CD4-positive, alpha-beta T cell (primary cell): ENCODE data around the gene CNTFR. TPM values are rescaled to one million over a fixed set of nuclear protein-coding genes. Genes with fewer than 3 reads are reported as not detected.

Experiments
- ATAC-seq: fragments of 200-7000 bp; cut with Tn5 transposase; one replicate; pipeline ENCODE4 v1.10.0; 2022; ENCODE audit warnings: mild to moderate bottlenecking; ENCODE audit not compliant: poor library complexity
- CTCF ChIA-PET: fragments of 350-600 bp; sonication (Branson Sonifier 250); formaldehyde crosslinking; loops from one replicate; lab custom pipeline; 2021; ENCODE audit warnings: antibody characterized with exemption, inconsistent platforms; lab: Charles Lee
- POLR2A ChIA-PET: fragments of 350-600 bp; sonication (Branson Sonifier 250); formaldehyde crosslinking; loops from one replicate; lab custom pipeline; 2021; ENCODE audit warnings: antibody characterized with exemption, inconsistent platforms; lab: Charles Lee
- DNase-seq, 14 experiments: peaks; one replicate each; pipeline ENCODE4 v3.0.0-alpha.2; 2013 to 2020; ENCODE audit warnings: mixed read lengths in 2 of 14
- H3K27ac ChIP-seq, 2 donors: one replicate each; pipeline versions ENCODE4 v1.5.1 to v1.7.0; 2013; ENCODE audit warnings: low read length in 2 of 2, low read depth in 1 of 2, mild to moderate bottlenecking in 1 of 2
- H3K27me3 ChIP-seq, 2 experiments: 1 replicate in 1 of 2; 2 replicates in 1 of 2; pipeline versions ENCODE4 v1.6.1 to v1.7.0; 2013; ENCODE audit warnings: low read length in 2 of 2, control low read depth in 1 of 2, mild to moderate bottlenecking in 1 of 2, moderate library complexity in 1 of 2; ENCODE audit not compliant: insufficient read depth in 2 of 2, control insufficient read depth in 1 of 2
- H3K36me3 ChIP-seq: one replicate; pipeline ENCODE4 v1.6.1; 2013; ENCODE audit warnings: low read length, control low read depth; ENCODE audit not compliant: insufficient read depth
- H3K4me1 ChIP-seq: one replicate; pipeline ENCODE4 v1.6.1; 2013; ENCODE audit warnings: low read length, control low read depth; ENCODE audit not compliant: insufficient read depth
- H3K4me3 ChIP-seq: one replicate; pipeline ENCODE4 v1.5.1; 2013; ENCODE audit warnings: mild to moderate bottlenecking, low read length, moderate library complexity
- H3K9me3 ChIP-seq, 2 experiments: 1 replicate in 1 of 2; 2 replicates in 1 of 2; pipeline versions ENCODE4 v1.6.1 to v1.7.0; 2013; ENCODE audit warnings: low read length in 2 of 2, mild to moderate bottlenecking in 2 of 2, control low read depth in 1 of 2, moderate library complexity in 1 of 2; ENCODE audit not compliant: control insufficient read depth in 1 of 2, insufficient read depth in 1 of 2
- H3K27ac Mint-ChIP-seq: one replicate; pipeline ENCODE4 v1.8.0; 2020; ENCODE audit warnings: mixed read lengths
- H3K27me3 Mint-ChIP-seq: one replicate; pipeline ENCODE4 v1.8.0; 2021; ENCODE audit warnings: mixed read lengths
- H3K36me3 Mint-ChIP-seq: one replicate; pipeline ENCODE4 v1.8.0; 2021; ENCODE audit warnings: low read depth, mixed read lengths
- H3K4me1 Mint-ChIP-seq: one replicate; pipeline ENCODE4 v1.8.0; 2021; ENCODE audit warnings: low read depth, mixed read lengths
- H3K4me3 Mint-ChIP-seq: one replicate; pipeline ENCODE4 v1.8.0; 2020; ENCODE audit warnings: mild to moderate bottlenecking, mixed read lengths
- H3K9me3 Mint-ChIP-seq: one replicate; pipeline ENCODE4 v1.8.0; 2020; ENCODE audit warnings: mixed read lengths
- intact Hi-C, 2 experiments: fragments of 100-400 bp; cut with DNase I in 1 of 2; cut with micrococcal nuclease in 1 of 2; formaldehyde crosslinking; loops; one replicate each; pipeline versions ENCODE4 v1.15.1 to v1.9.0; 2023 to 2025; cut with DNase I, micrococcal nuclease
- total RNA-seq, 174 experiments: library from RNA in 2 of 174; stranded (reverse) in 2 of 174; gene quantifications; one replicate each; pipeline ENCODE4 v1.2.3 and lab custom pipeline; 2021 to 2026
- TF ChIP-seq, protein P1 (sequence below): fragments of 200-600 bp; IDR thresholded peaks from one replicate; pipeline ENCODE4 v1.8.0; 2022; ENCODE audit warnings: antibody characterized with exemption, mild to moderate bottlenecking

CNTFR gene
- total RNA-seq, 2 experiments from 2014 or later: not detected

DNA sequence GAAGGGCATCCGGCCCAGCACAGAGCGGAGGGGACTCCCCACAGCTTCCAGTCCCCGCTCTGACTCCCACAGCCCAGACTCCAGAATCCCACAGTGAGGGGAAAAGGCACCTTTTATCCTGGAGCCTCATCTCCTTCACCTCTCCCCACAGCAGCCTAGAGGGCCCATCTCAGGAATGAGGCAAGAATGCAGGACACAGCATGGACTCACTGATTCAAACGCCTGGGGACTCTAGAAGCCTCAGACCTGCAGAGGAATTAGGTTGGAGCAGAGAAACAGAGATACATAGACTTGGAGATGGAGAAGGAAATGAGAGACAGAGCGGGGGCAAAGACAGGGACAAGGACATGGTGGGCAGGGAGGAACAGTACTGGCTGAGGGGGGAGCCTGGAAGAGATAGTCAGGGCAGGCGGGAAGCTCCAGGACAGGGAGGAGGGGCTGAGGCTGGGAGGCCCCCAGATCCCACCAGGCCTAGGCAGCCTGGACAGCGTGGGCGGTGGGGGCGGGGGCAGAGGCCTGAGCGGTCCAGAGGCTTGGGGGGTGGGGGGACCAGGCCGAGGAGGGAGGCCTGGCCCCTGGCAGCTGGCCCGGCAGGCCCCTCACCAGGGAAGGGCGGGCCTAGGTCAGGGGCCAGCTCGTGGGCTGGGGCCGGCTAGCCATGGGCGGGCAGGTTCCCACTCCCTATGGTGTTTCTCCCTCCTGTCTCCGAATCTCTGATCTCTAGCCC is 15.8 kb downstream of the CNTFR start:
- CTCF ChIA-PET: interaction anchor here (0.6 kb wide), 1 partner anchor 12 kb away, joined by 3 read pairs; no protein-coding TSS in a partner anchor
- no peak for ATAC-seq
- H3K36me3 Mint-ChIP-seq: no peaks in the 10 kb centered on the region
- H3K27ac Mint-ChIP-seq: no peak overlapping the region
- H3K4me1 Mint-ChIP-seq: peaks cover 6% of the 10 kb centered on the region
- no peaks in the 10 kb centered on the region for H3K36me3 ChIP-seq
- no peak for DNase-seq
- H3K27me3 Mint-ChIP-seq: peaks cover 75% of the 10 kb centered on the region
- no peak overlapping the region for H3K4me3 ChIP-seq
- no peak overlapping the region for H3K27ac ChIP-seq
- H3K4me1 ChIP-seq: peaks cover 9% of the 10 kb centered on the region
- H3K9me3 ChIP-seq: peaks cover 0 to 15% of the 10 kb centered on the region in 2 experiments
- no peaks in the 10 kb centered on the region for H3K9me3 Mint-ChIP-seq
- intact Hi-C loops: no loop called here
- H3K27me3 ChIP-seq: peaks cover 27 to 31% of the 10 kb centered on the region in 2 experiments
- H3K4me3 Mint-ChIP-seq: no peak overlapping the region
- TF ChIP-seq, protein P1, sequence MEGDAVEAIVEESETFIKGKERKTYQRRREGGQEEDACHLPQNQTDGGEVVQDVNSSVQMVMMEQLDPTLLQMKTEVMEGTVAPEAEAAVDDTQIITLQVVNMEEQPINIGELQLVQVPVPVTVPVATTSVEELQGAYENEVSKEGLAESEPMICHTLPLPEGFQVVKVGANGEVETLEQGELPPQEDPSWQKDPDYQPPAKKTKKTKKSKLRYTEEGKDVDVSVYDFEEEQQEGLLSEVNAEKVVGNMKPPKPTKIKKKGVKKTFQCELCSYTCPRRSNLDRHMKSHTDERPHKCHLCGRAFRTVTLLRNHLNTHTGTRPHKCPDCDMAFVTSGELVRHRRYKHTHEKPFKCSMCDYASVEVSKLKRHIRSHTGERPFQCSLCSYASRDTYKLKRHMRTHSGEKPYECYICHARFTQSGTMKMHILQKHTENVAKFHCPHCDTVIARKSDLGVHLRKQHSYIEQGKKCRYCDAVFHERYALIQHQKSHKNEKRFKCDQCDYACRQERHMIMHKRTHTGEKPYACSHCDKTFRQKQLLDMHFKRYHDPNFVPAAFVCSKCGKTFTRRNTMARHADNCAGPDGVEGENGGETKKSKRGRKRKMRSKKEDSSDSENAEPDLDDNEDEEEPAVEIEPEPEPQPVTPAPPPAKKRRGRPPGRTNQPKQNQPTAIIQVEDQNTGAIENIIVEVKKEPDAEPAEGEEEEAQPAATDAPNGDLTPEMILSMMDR: no peak
- POLR2A ChIA-PET: no interaction called here

DNA sequence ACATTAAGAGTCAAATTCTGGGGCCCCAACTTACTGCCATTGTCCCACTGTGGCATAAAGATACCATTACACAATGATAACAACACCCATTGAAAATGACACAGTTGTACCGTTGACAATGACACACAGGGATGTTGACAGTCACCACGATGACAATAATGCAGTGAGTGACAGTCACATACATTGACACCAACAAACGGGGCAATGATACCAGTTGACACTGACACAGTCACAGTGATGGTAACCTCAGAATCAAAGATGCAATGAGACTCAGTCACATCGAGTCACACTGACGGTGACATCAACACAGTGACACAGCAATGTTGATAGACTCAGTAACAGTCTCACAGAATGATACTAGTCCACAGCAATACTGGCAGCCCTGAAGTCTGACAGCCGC is 16.9 kb downstream of the CNTFR start:
- H3K4me1 ChIP-seq: peaks cover 2% of the 10 kb centered on the region
- no peak overlapping the region for H3K27ac Mint-ChIP-seq
- no peaks in the 10 kb centered on the region for H3K36me3 ChIP-seq
- no peak overlapping the region for H3K27ac ChIP-seq
- no peak overlapping the region for H3K4me3 Mint-ChIP-seq
- ATAC-seq: no peak
- ChIA-PET POLR2A (no interaction called here), CTCF (no interaction called here)
- H3K4me1 Mint-ChIP-seq: peaks cover 5% of the 10 kb centered on the region
- no peaks in the 10 kb centered on the region for H3K9me3 Mint-ChIP-seq
- H3K27me3 Mint-ChIP-seq: peaks cover 76% of the 10 kb centered on the region
- no peak overlapping the region for H3K4me3 ChIP-seq
- intact Hi-C loops: no loop called here
- peaks cover 20 to 23% of the 10 kb centered on the region in 2 experiments for H3K27me3 ChIP-seq
- no peaks in the 10 kb centered on the region for H3K36me3 Mint-ChIP-seq
- H3K9me3 ChIP-seq: peaks cover 0 to 10% of the 10 kb centered on the region in 2 experiments
- TF ChIP-seq, protein P1: no peak
- no peak for DNase-seq

DNA sequence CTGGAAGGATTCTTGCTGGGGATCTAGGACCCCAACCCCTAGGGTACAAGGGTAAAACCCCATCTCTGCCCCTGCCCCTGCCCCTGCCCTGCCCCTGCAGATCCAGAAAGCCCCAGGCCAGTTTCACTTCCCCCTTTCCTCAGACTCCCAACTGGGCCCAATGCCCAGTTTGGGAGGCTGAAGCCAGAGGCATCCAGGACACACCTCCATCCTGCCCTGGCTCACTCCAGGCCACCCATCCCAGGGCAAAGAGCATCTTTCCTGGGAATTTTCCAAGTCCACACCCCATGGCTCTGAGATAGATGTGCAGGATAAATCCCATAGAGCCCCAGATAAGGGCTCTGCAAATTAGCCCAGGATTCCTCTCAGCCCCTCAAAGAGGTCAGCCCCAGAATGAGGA is 17.4 kb downstream of the CNTFR start:
- Histone ChIP-seq H3K36me3 (no peaks in the 10 kb centered on the region), H3K4me3 (no peak overlapping the region), H3K9me3 (peaks cover 0 to 10% of the 10 kb centered on the region in 2 experiments), H3K27me3 (peaks cover 16 to 17% of the 10 kb centered on the region in 2 experiments), H3K4me1 (no peaks in the 10 kb centered on the region), H3K27ac (no peak overlapping the region)
- no peaks in the 10 kb centered on the region for H3K36me3 Mint-ChIP-seq
- TF ChIP-seq, protein P1: no peak
- no peak overlapping the region for H3K27ac Mint-ChIP-seq
- no peak overlapping the region for H3K4me3 Mint-ChIP-seq
- peaks cover 76% of the 10 kb centered on the region for H3K27me3 Mint-ChIP-seq
- intact Hi-C loops: no loop called here
- CTCF ChIA-PET: no interaction called here
- ATAC-seq: no peak
- H3K4me1 Mint-ChIP-seq: peaks cover under 1% of the 10 kb centered on the region
- no peak for DNase-seq
- H3K9me3 Mint-ChIP-seq: no peaks in the 10 kb centered on the region
- POLR2A ChIA-PET: no interaction called here
